Peyer's patch (tissue), 4 donors: ENCODE results near the gene PPM1L. TPM values are rescaled to one million over a fixed set of nuclear protein-coding genes. Genes with fewer than 3 reads are reported as not detected.
"Not testable (repeated sequence)": the region's sequence is repeated elsewhere in the genome, so short reads cannot be mapped to it uniquely, and the experiment has no call there.

ENCODE experiments used
- DNase-seq, 3 donors: peaks; one replicate each; pipeline ENCODE4 v3.0.0-alpha.2; 2017 to 2019
- H3K27ac ChIP-seq, 4 donors: fragments of 200-600 bp; sonication (generic); one replicate each; pipeline ENCODE4 v1.5.1; 2016 to 2019
- H3K27me3 ChIP-seq, 2 donors: fragments of 200-600 bp; sonication (generic); one replicate each; pipeline ENCODE4 v1.5.1; 2019
- H3K36me3 ChIP-seq, 3 donors: fragments of 200-600 bp; sonication (generic); one replicate each; pipeline ENCODE4 v1.5.1; 2016 to 2019
- H3K4me1 ChIP-seq, 4 donors: fragments of 200-600 bp; sonication (generic); one replicate each; pipeline ENCODE4 v1.5.1; 2016 to 2019
- H3K4me3 ChIP-seq, 4 donors: fragments of 200-600 bp; sonication (generic); 1 replicate in 3 of 4; 2 replicates in 1 of 4; pipeline ENCODE4 v1.5.1; 2016 to 2019; ENCODE audit warnings: mild to moderate bottlenecking in 1 of 4
- H3K9me3 ChIP-seq, 4 donors: fragments of 200-600 bp; sonication (generic); one replicate each; pipeline ENCODE4 v1.5.1; 2016 to 2019; ENCODE audit warnings: mild to moderate bottlenecking in 1 of 4
- CTCF ChIP-seq, 6 experiments: fragments of 450-650 bp in 4 of 6; fragments of 200-600 bp in 2 of 6; sonication (generic) in 1 of 6; IDR thresholded peaks; one replicate each; pipeline ENCODE4 v1.5.1; 2017 to 2019; ENCODE audit warnings: antibody characterized with exemption in 6 of 6, mild to moderate bottlenecking in 3 of 6, moderate library complexity in 1 of 6
- POLR2A ChIP-seq, 2 donors: fragments of 450-650 bp; IDR thresholded peaks; one replicate each; pipeline ENCODE4 v1.5.1; 2017; ENCODE audit warnings: antibody characterized with exemption in 2 of 2, mild to moderate bottlenecking in 2 of 2, moderate library complexity in 2 of 2
- total RNA-seq, 4 donors: library from RNA; depleted of rRNA; stranded (reverse); fragments of >200 nt; gene quantifications; one replicate each; pipeline ENCODE4 v1.1.0, GENCODE V29; 2016

Gene PPM1L
- total RNA-seq = 10 to 100 TPM in 3 of 4 donors, 1 to 10 TPM in 1; 8.4 to 17.8 (median 12.7) TPM

- TF ChIP-seq POLR2A (IDR thresholded peaks at IDR 0.05) (no peak), CTCF (IDR thresholded peaks at IDR 0.05) (no peak)
- H3K4me1 ChIP-seq = peaks cover 0 to 26% (median 12%) of the 10 kb centered on the region in 4 donors
- DNase-seq = peak; percentile 49 to 80 (median 78)
- no peaks in the 10 kb centered on the region for H3K36me3 ChIP-seq
- H3K27ac ChIP-seq = peak within 1 kb of the TSS; percentile 80 to 93 (median 90)
- no peaks in the 10 kb centered on the region for H3K9me3 ChIP-seq
- no peaks in the 10 kb centered on the region for H3K27me3 ChIP-seq
- H3K4me3 ChIP-seq = peak within 1 kb of the TSS; percentile 72 to 82 (median 81)
Observed at GRCh38 chr3:160755776-160756304, at the start of gene PPM1L. Gene PPM1L, plus strand, starts transcription at chr3:160756231.

GRCh38 chr3:160707187-160707794, 48.7 kb upstream of the PPM1L start:
- Histone ChIP-seq H3K4me3 (no peak overlapping the region), H3K27ac (no peak overlapping the region), H3K27me3 (no peaks in the 10 kb centered on the region), H3K9me3 (no peaks in the 10 kb centered on the region), H3K4me1 (no peaks in the 10 kb centered on the region), H3K36me3 (no peaks in the 10 kb centered on the region)
- TF ChIP-seq POLR2A (IDR thresholded peaks at IDR 0.05) (no peak), CTCF (IDR thresholded peaks at IDR 0.05) (peak in 5 of 6 experiments; percentile 33 to 66 (median 63))
- peak in 1 of 3 donors; percentile 56 for DNase-seq

GRCh38 chr3:160709477-160710182, 46.4 kb upstream of the PPM1L start:
- no peaks in the 10 kb centered on the region for H3K27me3 ChIP-seq
- no peak overlapping the region for H3K4me3 ChIP-seq
- no peak for TF ChIP-seq POLR2A (IDR thresholded peaks at IDR 0.05)
- TF ChIP-seq CTCF (IDR thresholded peaks at IDR 0.05) = no peak

GRCh38 chr3:160713144-160713543, 42.9 kb upstream of the PPM1L start:
- not testable (repeated sequence) for H3K4me3 ChIP-seq, H3K4me1 ChIP-seq, H3K9me3 ChIP-seq, H3K36me3 ChIP-seq, H3K27me3 ChIP-seq, DNase-seq, H3K27ac ChIP-seq

More at GRCh38 chr3:160709477-160710182, 46.4 kb upstream of the PPM1L start:
- no peaks in the 10 kb centered on the region for H3K36me3 ChIP-seq
- no peak overlapping the region for H3K27ac ChIP-seq
- DNase-seq = no peak
- H3K9me3 ChIP-seq = no peaks in the 10 kb centered on the region
- H3K4me1 ChIP-seq = no peaks in the 10 kb centered on the region

- H3K27me3 ChIP-seq = no peaks in the 10 kb centered on the region
- H3K4me1 ChIP-seq = no peaks in the 10 kb centered on the region
- no peaks in the 10 kb centered on the region for H3K36me3 ChIP-seq
- no peak for DNase-seq
- H3K9me3 ChIP-seq = no peaks in the 10 kb centered on the region
- H3K27ac ChIP-seq = no peak overlapping the region
- no peak overlapping the region for H3K4me3 ChIP-seq
- TF ChIP-seq POLR2A (IDR thresholded peaks at IDR 0.05) = no peak
- no peak for TF ChIP-seq CTCF (IDR thresholded peaks at IDR 0.05)
Observed at GRCh38 chr3:160719710-160720109, 36.3 kb upstream of the PPM1L start.

GRCh38 chr3:160720123-160720746, 35.8 kb upstream of the PPM1L start:
- Histone ChIP-seq H3K27ac (no peak overlapping the region), H3K36me3 (no peaks in the 10 kb centered on the region), H3K4me1 (no peaks in the 10 kb centered on the region), H3K9me3 (no peaks in the 10 kb centered on the region), H3K27me3 (no peaks in the 10 kb centered on the region), H3K4me3 (no peak overlapping the region)
- TF ChIP-seq CTCF (IDR thresholded peaks at IDR 0.05) = peak in 1 of 6 experiments; percentile 7
- no peak for TF ChIP-seq POLR2A (IDR thresholded peaks at IDR 0.05)
- DNase-seq = no peak
